ENCODE measurements around the gene ST3GAL2.

- TF ChIP-seq ZNF274 (IDR thresholded peaks at IDR 0.05; ENCODE audit: low read depth, low read length) (no peak), YY1 (IDR thresholded peaks at IDR 0.05; ENCODE audit: insufficient read depth, insufficient read length) (no peak)
Measured at GRCh38 chr16:70455910-70456309, 17.0 kb upstream of the ST3GAL2 start.
